Activated naive CD8-positive, alpha-beta T cell treated with anti-CD3 and anti-CD28 coated beads, Interleukin-2, amount 10 ng/mL, durations not matched to agents 7 days and 5 days (primary cell): ENCODE results near the gene NIPSNAP3A. TPM values are rescaled to one million over a fixed set of nuclear protein-coding genes. Genes with fewer than 3 reads are reported as not detected.

Experiments used
- ATAC-seq: fragments of 150-1000 bp; cut with Tn5 transposase; one replicate; pipeline ENCODE4 v1.10.0; 2021; ENCODE audit warnings: low read depth, moderate library complexity
- POLR2A ChIA-PET: fragments of 350-600 bp; sonication (Branson Sonifier 250); formaldehyde crosslinking; loops from one replicate; lab custom pipeline; 2021; ENCODE audit warnings: antibody characterized with exemption; lab: Charles Lee
- DNase-seq: peaks from one replicate; pipeline ENCODE4 v3.0.0; 2021
- H3K27ac Mint-ChIP-seq: one replicate; pipeline ENCODE4 v1.8.0; 2022; ENCODE audit warnings: mild to moderate bottlenecking, mixed read lengths
- H3K27me3 Mint-ChIP-seq: one replicate; pipeline ENCODE4 v1.8.0; 2022; ENCODE audit warnings: mild to moderate bottlenecking, moderate library complexity, mixed read lengths
- H3K36me3 Mint-ChIP-seq: one replicate; pipeline ENCODE4 v1.8.0; 2021; ENCODE audit warnings: mild to moderate bottlenecking, mixed read lengths
- H3K4me1 Mint-ChIP-seq: one replicate; pipeline ENCODE4 v1.8.0; 2021; ENCODE audit warnings: mixed read lengths
- H3K4me3 Mint-ChIP-seq: one replicate; pipeline ENCODE4 v1.8.0; 2022; ENCODE audit warnings: mild to moderate bottlenecking, moderate library complexity, mixed read lengths
- H3K9me3 Mint-ChIP-seq: one replicate; pipeline ENCODE4 v1.8.0; 2021; ENCODE audit warnings: mixed read lengths
- total RNA-seq, 2 experiments: library from RNA; stranded (reverse); gene quantifications; one replicate each; pipeline ENCODE4 v1.2.3, GENCODE V29; 2021

NIPSNAP3A gene
- total RNA-seq, 2 experiments from 2014 or later, result 18.3 to 18.7 TPM

DNA sequence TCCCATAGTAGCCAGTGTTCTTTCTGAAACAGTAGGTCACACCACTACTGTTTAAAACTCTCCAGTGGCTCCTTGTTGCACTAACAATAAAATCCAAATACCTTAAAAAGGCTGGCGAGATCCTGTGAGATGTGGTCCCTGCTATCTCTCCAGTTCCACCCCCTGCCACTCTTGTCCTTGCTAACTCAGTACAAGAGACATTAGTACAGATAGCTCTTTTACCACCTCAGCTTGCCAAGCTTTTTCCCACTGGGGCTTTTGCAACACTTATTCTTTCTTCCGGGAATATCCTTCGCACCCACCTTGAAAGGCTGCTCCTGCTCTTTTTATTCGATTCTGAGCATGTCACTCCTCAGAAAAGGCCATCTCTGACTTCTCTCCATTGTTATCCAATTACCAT, 31.3 kb downstream of the NIPSNAP3A start:
- DNase-seq (no peak), ATAC-seq (no peak)
- POLR2A ChIA-PET, result no interaction called here
- Mint-ChIP-seq H3K27me3 (peaks cover 18% of the 10 kb centered on the region), H3K9me3 (no peaks in the 10 kb centered on the region), H3K4me1 (no peaks in the 10 kb centered on the region), H3K4me3 (no peak overlapping the region), H3K36me3 (no peaks in the 10 kb centered on the region), H3K27ac (no peak overlapping the region)

DNA sequence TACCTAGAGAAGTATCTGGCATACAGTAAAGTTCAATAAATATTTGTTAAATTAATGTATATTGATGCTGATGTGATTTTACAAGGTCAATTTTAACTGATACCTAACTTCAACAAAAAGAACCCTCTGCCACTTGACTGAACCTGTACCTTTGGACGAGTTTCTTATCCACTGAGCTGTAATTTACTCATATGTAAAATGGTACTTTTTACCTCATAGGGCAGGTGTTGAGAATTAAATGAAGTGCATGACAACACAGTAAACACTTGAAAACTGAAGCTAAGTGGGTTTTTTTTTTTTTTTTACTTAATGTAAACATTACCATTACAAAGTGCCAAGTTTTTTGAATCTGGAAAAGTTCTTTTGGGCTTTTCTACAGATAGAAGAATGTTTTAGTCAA, 31.9 kb downstream of the NIPSNAP3A start:
- ATAC-seq, result no peak
- H3K9me3 Mint-ChIP-seq, result no peaks in the 10 kb centered on the region
- no peak overlapping the region for H3K4me3 Mint-ChIP-seq
- no peaks in the 10 kb centered on the region for H3K4me1 Mint-ChIP-seq
- no peak for DNase-seq
- no peaks in the 10 kb centered on the region for H3K36me3 Mint-ChIP-seq
- peaks cover 18% of the 10 kb centered on the region for H3K27me3 Mint-ChIP-seq
- POLR2A ChIA-PET, result no interaction called here
- H3K27ac Mint-ChIP-seq, result no peak overlapping the region

DNA sequence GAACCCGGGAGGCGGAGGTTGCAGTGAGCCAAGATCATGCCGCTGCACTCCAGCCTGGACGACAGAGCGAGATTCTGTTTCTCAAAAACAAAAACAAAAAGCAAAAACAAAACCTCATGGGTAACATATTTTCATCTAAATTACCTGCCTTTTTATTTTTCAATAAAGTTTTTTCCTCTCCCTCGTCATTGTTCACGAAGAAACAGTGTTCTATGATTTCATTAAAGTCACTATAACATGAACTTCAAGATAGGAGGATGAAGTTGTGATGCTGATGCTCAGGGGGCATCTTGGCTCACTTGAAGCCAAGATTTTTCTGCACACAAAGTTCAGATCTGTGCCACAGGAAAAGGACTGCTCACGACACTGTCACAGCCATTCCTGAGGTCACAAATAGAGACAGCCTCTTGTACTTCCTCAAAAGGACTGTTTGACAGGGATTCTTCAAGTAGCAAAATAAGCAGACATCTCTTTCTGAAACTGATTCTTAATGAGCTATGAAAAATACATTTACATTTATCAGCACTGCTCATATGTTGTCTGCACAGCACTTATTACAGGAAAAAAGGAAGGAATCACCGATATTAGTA, 32.6 kb downstream of the NIPSNAP3A start:
- no peak for DNase-seq
- Mint-ChIP-seq H3K4me1 (no peaks in the 10 kb centered on the region), H3K4me3 (no peak overlapping the region), H3K36me3 (no peaks in the 10 kb centered on the region), H3K27me3 (peaks cover 18% of the 10 kb centered on the region), H3K27ac (no peak overlapping the region), H3K9me3 (no peaks in the 10 kb centered on the region)
- no peak for ATAC-seq
- POLR2A ChIA-PET, result interaction anchor here (0.7 kb wide), 1 partner anchor 346 kb away, joined by 3 read pairs; no protein-coding TSS in a partner anchor

DNA sequence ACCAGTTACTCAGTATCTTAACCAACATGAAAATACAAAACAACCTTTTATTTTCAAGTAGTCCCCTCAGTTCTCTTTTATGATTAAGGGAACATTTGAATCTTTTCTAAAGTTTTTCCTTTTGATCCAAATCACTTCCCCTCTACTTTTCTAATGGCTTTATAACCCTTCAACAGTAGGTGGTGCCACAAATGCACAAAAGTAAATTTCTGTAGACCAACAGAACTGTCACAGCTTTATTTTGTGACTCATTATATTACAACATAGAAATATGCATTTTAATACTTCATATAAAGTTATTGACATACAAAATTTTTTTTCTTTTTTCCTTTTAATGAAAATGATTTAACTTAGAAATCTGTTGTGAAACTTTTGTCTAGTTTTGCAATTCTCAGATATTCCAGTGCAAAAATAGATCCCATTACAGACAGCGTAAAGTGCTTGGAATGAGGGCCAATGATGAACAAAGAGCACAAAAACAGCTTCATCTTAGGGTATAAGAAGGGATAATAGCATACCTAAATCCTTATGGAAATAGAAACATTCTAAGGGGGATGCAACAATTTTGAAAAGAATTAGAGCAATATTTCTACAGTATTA, 33.4 kb downstream of the NIPSNAP3A start:
- H3K4me1 Mint-ChIP-seq, result no peaks in the 10 kb centered on the region
- DNase-seq, result no peak
- peaks cover 18% of the 10 kb centered on the region for H3K27me3 Mint-ChIP-seq
- H3K36me3 Mint-ChIP-seq, result no peaks in the 10 kb centered on the region
- H3K27ac Mint-ChIP-seq, result no peak overlapping the region
- ATAC-seq, result no peak
- POLR2A ChIA-PET, result interaction anchor here (0.7 kb wide), 1 partner anchor 345 kb away, joined by 3 read pairs; no protein-coding TSS in a partner anchor
- no peak overlapping the region for H3K4me3 Mint-ChIP-seq
- H3K9me3 Mint-ChIP-seq, result no peaks in the 10 kb centered on the region

DNA sequence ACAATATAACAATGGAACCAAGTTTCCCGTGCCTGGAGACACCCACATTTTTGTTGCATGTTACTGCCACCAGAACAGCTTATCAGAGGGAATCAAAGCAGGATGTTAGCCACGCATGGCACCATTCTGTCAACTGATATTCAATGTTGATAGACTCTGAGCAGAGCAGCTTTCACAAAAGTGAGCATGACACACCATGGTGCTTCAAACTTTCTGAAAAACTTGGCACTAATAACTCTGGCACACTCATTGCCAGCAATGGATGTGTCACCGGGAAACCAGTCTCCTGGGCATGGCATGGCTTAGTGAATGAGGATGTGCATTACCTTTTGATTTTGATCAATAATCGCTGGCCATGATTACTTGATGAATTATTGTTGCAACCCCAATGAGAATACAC, 36.1 kb downstream of the NIPSNAP3A start:
- H3K27ac Mint-ChIP-seq, result no peak overlapping the region
- H3K27me3 Mint-ChIP-seq, result peaks cover 12% of the 10 kb centered on the region
- no peaks in the 10 kb centered on the region for H3K36me3 Mint-ChIP-seq
- H3K9me3 Mint-ChIP-seq, result no peaks in the 10 kb centered on the region
- H3K4me1 Mint-ChIP-seq, result no peaks in the 10 kb centered on the region
- ATAC-seq (no peak), DNase-seq (no peak)
- POLR2A ChIA-PET, result no interaction called here
- no peak overlapping the region for H3K4me3 Mint-ChIP-seq

DNA sequence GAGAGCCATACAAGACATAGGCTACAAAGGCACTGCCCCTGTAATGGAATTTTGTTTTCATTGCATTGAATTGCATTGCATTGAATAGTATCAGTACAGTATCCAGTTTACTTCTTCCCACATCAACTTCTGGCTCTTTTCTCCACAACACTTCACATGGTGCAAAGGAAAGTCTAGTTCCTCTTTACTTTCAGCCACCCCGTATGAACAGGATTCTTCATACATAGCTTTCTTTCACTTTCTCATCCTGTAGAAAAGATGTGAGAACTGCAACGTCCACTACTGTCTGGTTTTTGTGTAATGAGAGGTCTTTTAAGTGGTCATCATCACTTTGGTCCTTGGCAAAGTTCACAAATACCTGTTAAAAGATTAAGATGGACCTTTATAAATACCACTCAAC, 36.6 kb downstream of the NIPSNAP3A start:
- H3K27me3 Mint-ChIP-seq, result peaks cover 7% of the 10 kb centered on the region
- no peaks in the 10 kb centered on the region for H3K4me1 Mint-ChIP-seq
- H3K36me3 Mint-ChIP-seq, result no peaks in the 10 kb centered on the region
- H3K4me3 Mint-ChIP-seq, result no peak overlapping the region
- POLR2A ChIA-PET, result no interaction called here
- no peaks in the 10 kb centered on the region for H3K9me3 Mint-ChIP-seq
- no peak for ATAC-seq
- H3K27ac Mint-ChIP-seq, result no peak overlapping the region
- no peak for DNase-seq

DNA sequence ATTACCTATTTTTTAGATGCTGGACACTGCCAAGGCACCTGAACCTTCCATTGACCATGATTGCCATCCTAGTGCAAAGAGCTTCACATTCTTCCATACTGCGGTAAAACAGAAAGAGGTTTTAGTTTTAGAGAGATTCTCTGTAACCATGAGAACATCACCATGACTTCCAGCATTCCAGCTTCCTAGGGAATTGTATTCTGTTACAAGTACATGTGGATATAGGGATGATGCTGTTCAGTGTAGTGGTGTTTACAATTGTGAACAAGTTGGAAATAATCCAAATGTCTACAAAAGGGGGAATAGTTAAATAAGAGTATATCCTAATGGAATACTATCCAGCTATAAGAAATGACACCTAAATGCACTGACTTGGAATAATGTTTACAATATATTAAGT, 38.8 kb downstream of the NIPSNAP3A start:
- no peak for DNase-seq
- no peak for ATAC-seq
- Mint-ChIP-seq H3K27me3 (no peaks in the 10 kb centered on the region), H3K36me3 (no peaks in the 10 kb centered on the region), H3K27ac (no peak overlapping the region), H3K9me3 (no peaks in the 10 kb centered on the region), H3K4me3 (no peak overlapping the region), H3K4me1 (no peaks in the 10 kb centered on the region)
- POLR2A ChIA-PET, result no interaction called here

DNA sequence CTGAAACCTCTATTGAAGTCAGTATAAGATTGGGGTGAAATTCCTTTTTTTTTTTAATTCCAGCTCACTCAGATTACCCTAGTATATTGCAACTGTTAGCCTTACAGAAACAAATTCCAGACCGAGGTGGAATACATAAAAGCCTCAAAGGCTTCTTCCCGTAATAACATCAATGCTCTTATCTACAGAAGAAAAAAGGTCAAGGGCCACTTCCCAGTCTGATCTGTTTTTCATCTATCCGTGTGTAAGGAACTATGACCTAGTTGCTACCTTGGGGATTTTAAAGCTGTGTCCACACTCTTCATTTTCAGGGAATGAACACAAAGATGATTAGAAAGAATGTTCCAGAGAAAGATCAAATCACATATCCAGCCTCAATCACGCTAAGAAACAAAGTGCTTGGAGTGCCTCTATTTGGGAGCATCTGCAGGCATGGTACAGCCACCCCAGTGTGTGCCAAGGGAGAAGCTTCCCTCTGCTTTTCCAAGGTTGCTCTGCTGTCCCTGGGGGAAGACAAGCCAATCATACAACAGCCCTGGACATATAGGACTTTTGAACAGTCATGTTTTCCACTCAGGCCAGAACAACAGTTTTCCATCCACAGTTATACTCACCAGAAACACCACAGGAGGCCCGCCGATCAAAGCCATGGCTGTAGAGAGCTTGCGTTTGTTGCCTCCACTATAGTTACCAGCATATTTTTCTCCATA, 40.0 kb downstream of the NIPSNAP3A start:
- Mint-ChIP-seq H3K4me1 (no peaks in the 10 kb centered on the region), H3K27me3 (no peaks in the 10 kb centered on the region), H3K9me3 (no peaks in the 10 kb centered on the region), H3K36me3 (no peaks in the 10 kb centered on the region), H3K4me3 (no peak overlapping the region), H3K27ac (no peak overlapping the region)
- ATAC-seq, result no peak
- no peak for DNase-seq
- POLR2A ChIA-PET, result no interaction called here

DNA sequence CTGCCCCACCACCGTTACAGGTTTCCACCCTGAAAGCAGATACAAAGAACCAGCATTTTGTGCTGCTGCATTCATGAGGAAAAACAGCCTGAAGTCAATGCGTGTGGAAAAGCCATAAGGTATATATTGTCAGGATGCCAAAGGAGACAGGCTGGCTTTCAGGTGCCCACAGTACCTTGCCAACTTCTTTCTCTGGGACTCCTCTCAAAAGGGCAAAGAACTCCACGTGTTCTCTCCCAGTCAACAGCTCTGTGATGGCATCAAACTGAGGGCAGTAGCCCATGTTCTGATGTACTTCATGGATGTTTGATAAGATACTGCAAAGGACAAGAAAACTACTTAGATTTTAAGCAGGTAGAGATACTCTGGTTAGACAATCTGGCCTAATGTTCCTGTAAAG, 40.8 kb downstream of the NIPSNAP3A start:
- no peak for DNase-seq
- Mint-ChIP-seq H3K36me3 (no peaks in the 10 kb centered on the region), H3K9me3 (no peaks in the 10 kb centered on the region), H3K27ac (no peak overlapping the region), H3K27me3 (no peaks in the 10 kb centered on the region), H3K4me3 (no peak overlapping the region), H3K4me1 (no peaks in the 10 kb centered on the region)
- no peak for ATAC-seq
- POLR2A ChIA-PET, result no interaction called here

DNA sequence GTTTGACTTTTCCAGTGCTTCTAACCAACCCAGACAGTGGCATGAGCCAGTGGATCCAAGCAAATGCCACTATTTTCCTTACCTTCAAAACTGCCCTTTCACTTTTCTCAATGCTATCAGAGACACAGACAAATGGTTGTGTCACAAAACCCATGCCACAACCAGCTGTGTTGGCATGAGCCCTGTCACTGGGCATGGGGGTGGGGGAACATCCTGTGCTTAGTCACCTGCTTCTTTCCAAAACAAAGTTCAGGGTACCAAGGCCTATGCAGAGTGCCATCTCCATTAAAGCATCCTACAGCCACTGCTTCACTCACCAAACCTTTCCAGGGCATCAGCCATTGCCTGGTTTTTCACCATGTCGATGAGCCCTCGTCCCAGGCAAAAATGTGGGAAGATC, 46.6 kb downstream of the NIPSNAP3A start:
- DNase-seq (no peak), ATAC-seq (no peak)
- no peaks in the 10 kb centered on the region for H3K4me1 Mint-ChIP-seq
- no peaks in the 10 kb centered on the region for H3K36me3 Mint-ChIP-seq
- H3K4me3 Mint-ChIP-seq, result no peak overlapping the region
- no peaks in the 10 kb centered on the region for H3K9me3 Mint-ChIP-seq
- POLR2A ChIA-PET, result no interaction called here
- H3K27me3 Mint-ChIP-seq, result no peaks in the 10 kb centered on the region
- no peak overlapping the region for H3K27ac Mint-ChIP-seq

DNA sequence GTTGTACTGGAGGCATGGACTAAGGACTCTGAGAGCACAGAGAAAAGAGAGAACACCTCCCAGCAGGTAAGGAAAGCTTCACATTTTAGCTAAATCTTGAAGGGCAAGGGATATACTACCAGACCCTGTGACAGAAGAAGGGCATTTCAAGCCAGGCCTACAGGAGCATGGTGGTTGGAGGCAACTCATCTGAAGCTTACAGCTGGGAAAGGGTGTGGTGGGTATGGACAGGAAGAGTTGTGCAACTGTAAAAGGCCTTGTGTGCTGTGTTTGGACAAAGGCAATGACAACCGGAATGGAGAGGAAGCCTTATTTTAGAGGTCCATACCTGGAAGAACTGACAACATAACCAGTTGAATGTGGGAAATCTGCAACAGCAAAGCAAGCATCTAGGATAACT, 47.6 kb downstream of the NIPSNAP3A start:
- POLR2A ChIA-PET, result no interaction called here
- Mint-ChIP-seq H3K36me3 (no peaks in the 10 kb centered on the region), H3K27me3 (no peaks in the 10 kb centered on the region), H3K9me3 (no peaks in the 10 kb centered on the region), H3K4me3 (no peak overlapping the region), H3K4me1 (no peaks in the 10 kb centered on the region), H3K27ac (no peak overlapping the region)
- ATAC-seq, result no peak
- DNase-seq, result no peak

DNA sequence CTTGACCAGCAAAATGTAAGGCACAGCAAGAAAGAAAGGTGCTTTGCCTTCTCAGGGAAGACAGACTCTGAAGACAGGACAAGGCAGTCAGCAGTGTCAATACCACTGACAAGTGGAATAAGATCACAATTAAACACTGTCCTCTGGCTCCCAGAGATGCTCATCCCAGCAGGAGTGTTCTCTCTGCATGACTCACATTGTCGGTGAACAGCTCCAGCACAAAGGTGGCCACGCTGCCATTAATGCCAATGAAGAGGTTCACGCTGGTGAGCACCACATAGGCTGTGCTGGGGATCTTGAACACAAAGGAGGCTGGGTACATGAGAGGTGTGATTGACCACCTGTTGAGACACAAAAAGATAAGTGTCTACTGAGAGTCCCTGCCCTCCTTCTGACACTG, 48.4 kb downstream of the NIPSNAP3A start:
- Mint-ChIP-seq H3K9me3 (no peaks in the 10 kb centered on the region), H3K4me1 (no peaks in the 10 kb centered on the region), H3K4me3 (no peak overlapping the region), H3K36me3 (no peaks in the 10 kb centered on the region), H3K27ac (no peak overlapping the region), H3K27me3 (no peaks in the 10 kb centered on the region)
- POLR2A ChIA-PET, result no interaction called here
- ATAC-seq, result no peak
- no peak for DNase-seq

DNA sequence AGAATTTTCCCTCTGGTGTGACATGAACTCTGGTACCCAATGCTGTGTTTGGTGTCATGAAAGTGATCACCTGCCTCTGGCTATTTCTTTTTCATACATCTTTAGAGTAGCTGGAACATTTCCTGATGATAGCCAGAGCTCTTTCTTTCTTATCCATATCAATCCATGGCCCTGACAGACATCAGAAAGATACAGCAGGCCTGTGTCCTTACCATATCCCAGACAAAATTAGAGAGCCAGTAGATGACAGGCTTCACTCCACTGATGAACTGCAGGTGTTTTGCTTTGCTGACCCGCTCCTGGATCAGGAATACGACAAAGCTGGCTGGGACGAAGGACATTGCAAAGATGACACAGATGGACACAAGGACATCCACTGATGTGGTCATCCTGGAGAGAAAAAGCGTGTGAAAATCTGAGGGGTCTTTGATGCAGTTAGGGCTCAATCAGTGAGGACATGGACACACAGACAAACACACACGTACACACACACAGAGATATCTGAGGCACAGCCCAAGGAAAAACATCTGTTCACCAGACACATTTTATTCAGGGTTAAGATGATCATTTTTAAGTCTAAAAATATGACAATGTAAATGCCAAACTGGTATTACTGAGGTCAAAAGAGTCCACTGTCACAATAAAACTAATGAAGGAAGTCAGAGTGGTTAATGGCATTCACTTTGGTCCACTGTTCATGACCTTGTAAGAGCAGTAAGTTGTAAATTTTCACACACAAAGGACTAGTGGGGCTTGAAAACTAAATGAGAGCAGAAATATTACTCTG, 50.9 kb downstream of the NIPSNAP3A start:
- POLR2A ChIA-PET, result no interaction called here
- no peak overlapping the region for H3K27ac Mint-ChIP-seq

More for the DNA sequence above, 50.9 kb downstream of the NIPSNAP3A start:
- H3K9me3 Mint-ChIP-seq, result no peaks in the 10 kb centered on the region
- no peak overlapping the region for H3K4me3 Mint-ChIP-seq
- no peaks in the 10 kb centered on the region for H3K36me3 Mint-ChIP-seq
- ATAC-seq (no peak), DNase-seq (no peak)
- no peaks in the 10 kb centered on the region for H3K4me1 Mint-ChIP-seq
- no peaks in the 10 kb centered on the region for H3K27me3 Mint-ChIP-seq
